Mesenteric fat pad (tissue), 1 donor: ENCODE data around the gene PRRC1. TPM values are rescaled to one million over a fixed set of nuclear protein-coding genes. Genes with fewer than 3 reads are reported as not detected.

Experiments used
- DNase-seq: peaks from one replicate; pipeline ENCODE4 v3.0.0-alpha.2; 2020; ENCODE audit warnings: low spot score
- total RNA-seq: library from RNA; stranded (reverse); fragmentation: NEBNext Ultra II Directional; extraction: Animal tissue kit (Norgen Biotek cat#: 25700); gene quantifications from one replicate; pipeline ENCODE4 v1.2.1, GENCODE V29; 2021
- donor health status: DM: yes; HTN: yes; CAD: no.

PRRC1 gene
- total RNA-seq, 1 donor from 2014 or later: 47.5 TPM

- DNase-seq: no peak
These were observed 57.6 kb downstream of the PRRC1 start for GRCh38 chr5:127574852-127575679.

- no peak for DNase-seq
These were observed 60.0 kb downstream of the PRRC1 start for GRCh38 chr5:127577458-127577857.

GRCh38 chr5:127580731-127581130 is 63.3 kb downstream of the PRRC1 start:
- no peak for DNase-seq

- DNase-seq: no peak
These were observed 64.0 kb downstream of the PRRC1 start for GRCh38 chr5:127581450-127581849.

- no peak for DNase-seq
These were observed 65.4 kb downstream of the PRRC1 start for GRCh38 chr5:127582773-127583370.

- DNase-seq: no peak
These were observed 66.4 kb downstream of the PRRC1 start for GRCh38 chr5:127583866-127584265.

- no peak for DNase-seq
These were observed 68.2 kb downstream of the PRRC1 start for GRCh38 chr5:127585661-127586060.

GRCh38 chr5:127586066-127586770 is 68.8 kb downstream of the PRRC1 start:
- DNase-seq: no peak

- no peak for DNase-seq
These were observed 69.4 kb downstream of the PRRC1 start for GRCh38 chr5:127586811-127587210.

- DNase-seq: no peak
These were observed 69.9 kb downstream of the PRRC1 start for GRCh38 chr5:127587246-127587917.

GRCh38 chr5:127588368-127588767 is 70.9 kb downstream of the PRRC1 start:
- DNase-seq: no peak

GRCh38 chr5:127589309-127590030 is 72.0 kb downstream of the PRRC1 start:
- DNase-seq: no peak

GRCh38 chr5:127590156-127590722 is 72.8 kb downstream of the PRRC1 start:
- DNase-seq: no peak

- DNase-seq: no peak
These were observed 78.3 kb downstream of the PRRC1 start for GRCh38 chr5:127595484-127596368.

- no peak for DNase-seq
These were observed 79.1 kb downstream of the PRRC1 start for GRCh38 chr5:127596501-127596900.

GRCh38 chr5:127599320-127599719 is 81.9 kb downstream of the PRRC1 start:
- DNase-seq: no peak

- DNase-seq: no peak
These were observed 82.4 kb downstream of the PRRC1 start for GRCh38 chr5:127599847-127600246.

GRCh38 chr5:127601111-127601510 is 83.7 kb downstream of the PRRC1 start:
- no peak for DNase-seq

- DNase-seq: no peak
These were observed 84.2 kb downstream of the PRRC1 start for GRCh38 chr5:127601601-127602000.

GRCh38 chr5:127602481-127602880 is 85.0 kb downstream of the PRRC1 start:
- DNase-seq: no peak
